ENCODE data around the gene APC. TPM values are rescaled to one million over a fixed set of nuclear protein-coding genes. Genes with fewer than 3 reads are reported as not detected.

The APC gene
- total and polyA plus RNA-seq, 2 of the 13 experiments (the other 11 are each of a cell fraction or from before 2014, with no cell fraction given), result 6.1 to 19.0 TPM

- in situ Hi-C loops (cut with HindIII; ENCODE audit: extremely low pct_ligation_motif_present, low pct_unique_long_range_greater_than_20kb) (no loop called here), intact Hi-C loops (cut with micrococcal nuclease; ENCODE audit: unreplicated experiment) (loop anchor here (5.0 kb wide), 2 partner anchors 100 to 155 kb away; no protein-coding TSS in a partner anchor)
- WGBS (ENCODE audit: low lambda C conversion rate), result 7% methylated on average over 7 of the region's 9 CpGs
- H3K27me3 ChIP-seq (ENCODE audit: control insufficient read depth in 1 of 2, insufficient read depth in 2 of 2, low read length in 2 of 2), result no peaks in the 10 kb centered on the region; a peak in 1 of 5 replicates
- peak; percentile 20 for DNase-seq (ENCODE audit: low spot score)
- H3K9me3 ChIP-seq (ENCODE audit: low read length), result no peaks in the 10 kb centered on the region
- no peak overlapping the region for H2AFZ ChIP-seq (ENCODE audit: low read length)
- peaks cover 6 to 34% of the 10 kb centered on the region in 2 experiments; a peak in 4 of 5 replicates for H3K36me3 ChIP-seq (replicated peaks in 1 of 2; ENCODE audit: control insufficient read depth in 1 of 2, insufficient read depth in 2 of 2, low read length in 2 of 2)
- peak overlapping the region; percentile 85 to 100 (median 93) for H3K4me3 ChIP-seq (replicated peaks in 1 of 3; ENCODE audit: insufficient read depth in 1 of 3, low read depth in 2 of 3, low read length in 3 of 3)
- peak overlapping the region; percentile 98 for H3K9ac ChIP-seq (ENCODE audit: insufficient read depth, low read depth, low read length)
- no TSS peak for BruUV-seq (replicated peaks)
- H3K4me2 ChIP-seq (ENCODE audit: low read depth, low read length), result peak overlapping the region; percentile 78
- peaks cover 37% of the 10 kb centered on the region for H3K4me1 ChIP-seq (ENCODE audit: insufficient read depth, low read length)
- ChIA-PET CTCF (ENCODE audit: low intra/inter-chr PET ratio, low total read pairs) (no interaction called here), POLR2A (interaction anchor here (2.2 kb wide), 1 partner anchor 59 kb away, joined by 10 read pairs; the partner anchor contains the start of gene REEP5)
- FAIRE-seq, result no peak
- peaks cover 32% of the 10 kb centered on the region for H3K79me2 ChIP-seq (ENCODE audit: insufficient read depth, low read length)
- peak overlapping the region; percentile 89 for H3K27ac ChIP-seq (ENCODE audit: extremely low read length, insufficient read depth, low read length)
- ATAC-seq, result peak; percentile 29; the same call in 2 of the 3 replicates
- H4K20me1 ChIP-seq (ENCODE audit: insufficient read depth, low read length), result no peaks in the 10 kb centered on the region
- TF ChIP-seq, protein P1, sequence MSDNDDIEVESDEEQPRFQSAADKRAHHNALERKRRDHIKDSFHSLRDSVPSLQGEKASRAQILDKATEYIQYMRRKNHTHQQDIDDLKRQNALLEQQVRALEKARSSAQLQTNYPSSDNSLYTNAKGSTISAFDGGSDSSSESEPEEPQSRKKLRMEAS (IDR thresholded peaks at IDR 0.05), result no peak
- TF ChIP-seq ZNF776 (CRISPR knock-in tag; IDR thresholded peaks at IDR 0.05), result no peak
- TF ChIP-seq ZBTB39 (CRISPR knock-in tag; IDR thresholded peaks at IDR 0.05), result no peak
- no peak for TF ChIP-seq RARA (CRISPR knock-in tag; IDR thresholded peaks at IDR 0.05)
- TF ChIP-seq TRIM24 (CRISPR knock-in tag; IDR thresholded peaks at IDR 0.05), result no peak
- TF ChIP-seq, protein P2, sequence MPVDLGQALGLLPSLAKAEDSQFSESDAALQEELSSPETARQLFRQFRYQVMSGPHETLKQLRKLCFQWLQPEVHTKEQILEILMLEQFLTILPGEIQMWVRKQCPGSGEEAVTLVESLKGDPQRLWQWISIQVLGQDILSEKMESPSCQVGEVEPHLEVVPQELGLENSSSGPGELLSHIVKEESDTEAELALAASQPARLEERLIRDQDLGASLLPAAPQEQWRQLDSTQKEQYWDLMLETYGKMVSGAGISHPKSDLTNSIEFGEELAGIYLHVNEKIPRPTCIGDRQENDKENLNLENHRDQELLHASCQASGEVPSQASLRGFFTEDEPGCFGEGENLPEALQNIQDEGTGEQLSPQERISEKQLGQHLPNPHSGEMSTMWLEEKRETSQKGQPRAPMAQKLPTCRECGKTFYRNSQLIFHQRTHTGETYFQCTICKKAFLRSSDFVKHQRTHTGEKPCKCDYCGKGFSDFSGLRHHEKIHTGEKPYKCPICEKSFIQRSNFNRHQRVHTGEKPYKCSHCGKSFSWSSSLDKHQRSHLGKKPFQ (CRISPR knock-in tag; IDR thresholded peaks at IDR 0.05; ENCODE audit: insufficient replicate concordance), result peak; percentile 2
- TF ChIP-seq POLR2G (IDR thresholded peaks at IDR 0.05; ENCODE audit: low read depth, low read length), result peak; percentile 39; the same call in 1 of the 2 replicates
- no peak for TF ChIP-seq IRF9 (CRISPR knock-in tag; IDR thresholded peaks at IDR 0.05; ENCODE audit: borderline replicate concordance)
- TF ChIP-seq NFYB (CRISPR knock-in tag; IDR thresholded peaks at IDR 0.05), result 0 out of 2 replicates have a peak, but pooled peaks have one; percentile 12
- TF ChIP-seq ZNF142 (CRISPR knock-in tag; IDR thresholded peaks at IDR 0.05), result no peak
- TF ChIP-seq ZNF720 (CRISPR knock-in tag; IDR thresholded peaks at IDR 0.05), result no peak
- TF ChIP-seq ZNF703 (CRISPR knock-in tag; IDR thresholded peaks at IDR 0.05; ENCODE audit: borderline replicate concordance), result no peak
- peak in 1 of 2 experiments; percentile 50; a peak in 2 of 4 replicates for TF ChIP-seq POLR2A (IDR thresholded peaks at IDR 0.05; ENCODE audit: insufficient read depth in 1 of 2, low read depth in 2 of 2, low read length in 2 of 2)
- no peak for TF ChIP-seq ZFYVE20 (CRISPR knock-in tag; IDR thresholded peaks at IDR 0.05; ENCODE audit: borderline replicate concordance, low read depth)
These were observed 124.4 kb downstream of the APC start for GRCh38 chr5:112862085-112862484.
